ENCODE results near the gene OR5AU1.

The OR5AU1 gene

GRCh38 chr14:21123429-21123828, 32.4 kb downstream of the OR5AU1 start:
- no peak for DNase-seq (ENCODE audit: low read depth)
- no peak for TF ChIP-seq CTCF (IDR thresholded peaks at IDR 0.05; ENCODE audit: low read depth, low read length, missing control alignments)
- no peak overlapping the region for H3K4me3 ChIP-seq (ENCODE audit: low read depth, low read length)
- in situ Hi-C loops (cut with HindIII; ENCODE audit: low sequenced_read_pairs), result no loop called here

- in situ Hi-C loops (cut with HindIII; ENCODE audit: low sequenced_read_pairs), result no loop called here
- no peak for DNase-seq (ENCODE audit: low read depth)
- no peak for TF ChIP-seq CTCF (IDR thresholded peaks at IDR 0.05; ENCODE audit: low read depth, low read length, missing control alignments)
- no peak overlapping the region for H3K4me3 ChIP-seq (ENCODE audit: low read depth, low read length)
Measured at GRCh38 chr14:21121122-21121521, 34.7 kb downstream of the OR5AU1 start.

GRCh38 chr14:21120686-21121085, 35.2 kb downstream of the OR5AU1 start:
- in situ Hi-C loops (cut with HindIII; ENCODE audit: low sequenced_read_pairs), result no loop called here
- no peak for TF ChIP-seq CTCF (IDR thresholded peaks at IDR 0.05; ENCODE audit: low read depth, low read length, missing control alignments)
- no peak for DNase-seq (ENCODE audit: low read depth)
- no peak overlapping the region for H3K4me3 ChIP-seq (ENCODE audit: low read depth, low read length)

- TF ChIP-seq CTCF (IDR thresholded peaks at IDR 0.05; ENCODE audit: low read depth, low read length, missing control alignments), result no peak
- no peak overlapping the region for H3K4me3 ChIP-seq (ENCODE audit: low read depth, low read length)
- in situ Hi-C loops (cut with HindIII; ENCODE audit: low sequenced_read_pairs), result no loop called here
- no peak for DNase-seq (ENCODE audit: low read depth)
Measured at GRCh38 chr14:21118933-21119332, 36.9 kb downstream of the OR5AU1 start.

GRCh38 chr14:21113369-21113768, 42.5 kb downstream of the OR5AU1 start:
- H3K4me3 ChIP-seq (ENCODE audit: low read depth, low read length), result no peak overlapping the region
- no peak for TF ChIP-seq CTCF (IDR thresholded peaks at IDR 0.05; ENCODE audit: low read depth, low read length, missing control alignments)
- in situ Hi-C loops (cut with HindIII; ENCODE audit: low sequenced_read_pairs), result no loop called here
- no peak for DNase-seq (ENCODE audit: low read depth)

- DNase-seq (ENCODE audit: low read depth), result no peak
- TF ChIP-seq CTCF (IDR thresholded peaks at IDR 0.05; ENCODE audit: low read depth, low read length, missing control alignments), result no peak
- H3K4me3 ChIP-seq (ENCODE audit: low read depth, low read length), result no peak overlapping the region
- in situ Hi-C loops (cut with HindIII; ENCODE audit: low sequenced_read_pairs), result no loop called here
Measured at GRCh38 chr14:21112255-21112654, 43.6 kb downstream of the OR5AU1 start.
